ENCODE results near the gene LAMA5.

- TF ChIP-seq CTCF (IDR thresholded peaks at IDR 0.05) = peak; percentile 56
- no peak for TF ChIP-seq EZH2phosphoT487 (IDR thresholded peaks at IDR 0.05)
Observed at GRCh38 chr20:62401331-62401779, 34.2 kb upstream of the LAMA5 start.

Data from neural progenitor cell (in vitro differentiated cells).